Osteocyte (in vitro differentiated cells): ENCODE data around the gene SLC6A11. TPM values are rescaled to one million over a fixed set of nuclear protein-coding genes. Genes with fewer than 3 reads are reported as not detected.

Experiments used
- DNase-seq: peaks from one replicate; pipeline ENCODE4 v3.0.0; 2021; ENCODE audit warnings: mixed read lengths; ENCODE audit not compliant: unreplicated experiment; ENCODE audit errors: extremely low spot score
- H3K27ac Mint-ChIP-seq: one replicate; pipeline ENCODE4 v1.8.0; 2021; ENCODE audit warnings: mild to moderate bottlenecking, mixed read lengths; ENCODE audit not compliant: unreplicated experiment
- H3K27me3 Mint-ChIP-seq: one replicate; pipeline ENCODE4 v1.8.0; 2021; ENCODE audit warnings: mixed read lengths; ENCODE audit not compliant: unreplicated experiment
- H3K36me3 Mint-ChIP-seq: one replicate; pipeline ENCODE4 v1.8.0; 2021; ENCODE audit warnings: mixed read lengths; ENCODE audit not compliant: unreplicated experiment
- H3K4me1 Mint-ChIP-seq: one replicate; pipeline ENCODE4 v1.8.0; 2021; ENCODE audit warnings: mixed read lengths; ENCODE audit not compliant: unreplicated experiment
- H3K4me3 Mint-ChIP-seq: one replicate; pipeline ENCODE4 v1.8.0; 2021; ENCODE audit warnings: mild to moderate bottlenecking, moderate library complexity, mixed read lengths; ENCODE audit not compliant: unreplicated experiment
- H3K9me3 Mint-ChIP-seq: one replicate; pipeline ENCODE4 v1.8.0; 2021; ENCODE audit warnings: mixed read lengths; ENCODE audit not compliant: unreplicated experiment
- total RNA-seq: library from RNA; stranded (reverse); gene quantifications from 2 replicates; pipeline ENCODE4 v1.2.1, GENCODE V29; 2021
- TF ChIP-seq, protein P1 (sequence below): fragments of 200-600 bp; sonication (generic); IDR thresholded peaks from 2 replicates; pipeline ENCODE4 v1.5.0; 2021; ENCODE audit warnings: antibody characterized with exemption, mild to moderate bottlenecking, moderate library complexity

SLC6A11 gene
- total RNA-seq, 1 donor from 2014 or later: not detected

DNA sequence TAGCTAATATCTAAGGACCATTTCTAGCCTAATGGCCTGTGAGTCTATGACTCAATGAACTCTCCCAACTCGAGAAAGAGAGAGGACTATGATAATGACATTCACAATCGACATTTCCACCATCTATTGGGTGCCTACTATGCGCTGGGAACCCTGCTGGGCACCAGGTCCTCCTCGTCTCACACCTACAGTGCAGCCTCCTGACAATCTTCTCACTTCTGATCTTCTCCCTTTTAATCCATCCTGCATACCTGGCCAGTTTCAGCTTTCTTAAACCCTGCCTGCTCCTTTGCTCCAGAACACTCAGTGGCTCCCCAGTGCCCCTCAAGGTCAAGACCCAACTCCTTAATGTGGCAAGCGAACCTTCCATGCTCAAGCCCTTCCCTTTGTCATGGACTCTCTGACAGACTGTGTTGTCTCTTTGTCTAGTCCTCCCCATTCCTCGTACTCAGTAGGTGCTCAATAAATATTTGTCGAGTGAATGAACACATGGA is 173.0 kb downstream of the SLC6A11 start:
- TF ChIP-seq, protein P1, sequence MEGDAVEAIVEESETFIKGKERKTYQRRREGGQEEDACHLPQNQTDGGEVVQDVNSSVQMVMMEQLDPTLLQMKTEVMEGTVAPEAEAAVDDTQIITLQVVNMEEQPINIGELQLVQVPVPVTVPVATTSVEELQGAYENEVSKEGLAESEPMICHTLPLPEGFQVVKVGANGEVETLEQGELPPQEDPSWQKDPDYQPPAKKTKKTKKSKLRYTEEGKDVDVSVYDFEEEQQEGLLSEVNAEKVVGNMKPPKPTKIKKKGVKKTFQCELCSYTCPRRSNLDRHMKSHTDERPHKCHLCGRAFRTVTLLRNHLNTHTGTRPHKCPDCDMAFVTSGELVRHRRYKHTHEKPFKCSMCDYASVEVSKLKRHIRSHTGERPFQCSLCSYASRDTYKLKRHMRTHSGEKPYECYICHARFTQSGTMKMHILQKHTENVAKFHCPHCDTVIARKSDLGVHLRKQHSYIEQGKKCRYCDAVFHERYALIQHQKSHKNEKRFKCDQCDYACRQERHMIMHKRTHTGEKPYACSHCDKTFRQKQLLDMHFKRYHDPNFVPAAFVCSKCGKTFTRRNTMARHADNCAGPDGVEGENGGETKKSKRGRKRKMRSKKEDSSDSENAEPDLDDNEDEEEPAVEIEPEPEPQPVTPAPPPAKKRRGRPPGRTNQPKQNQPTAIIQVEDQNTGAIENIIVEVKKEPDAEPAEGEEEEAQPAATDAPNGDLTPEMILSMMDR: no peak
- DNase-seq: no peak
- Mint-ChIP-seq H3K4me1 (peaks cover 18% of the 10 kb centered on the region), H3K27ac (no peak overlapping the region), H3K36me3 (no peaks in the 10 kb centered on the region), H3K27me3 (peaks cover 69% of the 10 kb centered on the region), H3K4me3 (no peak overlapping the region), H3K9me3 (no peaks in the 10 kb centered on the region)

Other genes starting within 250 kb of the SLC6A11 start
- gene SLC6A1, start 176.5 kb downstream of the SLC6A11 start, total RNA-seq: 38.4 and 39.1 TPM in 2 replicates